HG02852 (cell line): ENCODE data around the gene PCDHGB1.
"Not testable (repeated sequence)": the region's sequence is repeated elsewhere in the genome, so short reads cannot be mapped to it uniquely, and the experiment has no call there.

ENCODE experiments used
- ATAC-seq: cut with Tn5 transposase; IDR thresholded peaks from one replicate; pipeline ENCODE4 v1.9.1; 2021; ENCODE audit warnings: mild to moderate bottlenecking, moderate library complexity; ENCODE audit not compliant: unreplicated experiment

Gene PCDHGB1

GRCh38 chr5:141349917-141350619, at the start of gene PCDHGB1:
Gene PCDHGB1, plus strand, starts transcription at chr5:141350099. Its CDS starts 162 bp downstream, at chr5:141350261.
- no peak for ATAC-seq

DNA sequence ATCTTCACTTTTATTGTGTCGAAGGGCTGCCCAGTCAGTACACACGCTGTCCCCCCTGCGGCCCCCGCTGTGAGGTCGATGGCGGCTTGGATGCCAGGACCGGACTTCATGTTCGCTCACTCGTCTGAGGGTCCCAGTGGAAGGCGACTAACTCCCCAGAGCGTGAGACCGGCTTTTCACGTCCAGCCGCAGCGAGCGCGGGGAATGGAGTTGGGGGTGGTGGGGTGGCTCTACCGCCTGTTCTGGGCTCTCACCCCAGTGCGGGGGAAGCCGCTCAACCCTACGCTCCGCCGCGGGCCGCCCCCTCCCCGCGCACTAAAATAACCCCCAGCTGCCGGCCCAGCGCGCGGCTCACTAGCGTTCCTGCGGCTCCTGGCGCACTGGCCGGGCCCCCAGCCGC, 46.1 kb upstream of the PCDHGB1 start, which contains the start of gene SLC25A2:
TSS of gene SLC25A2 (minus strand) at position 294 of the 400 bp plus-strand sequence. CDS start at position 110, 184 bp downstream.
- no peak for ATAC-seq

GRCh38 chr5:141306630-141307029, 43.3 kb upstream of the PCDHGB1 start:
- ATAC-seq, result no peak

GRCh38 chr5:141313711-141314110, 36.2 kb upstream of the PCDHGB1 start:
- no peak for ATAC-seq

DNA sequence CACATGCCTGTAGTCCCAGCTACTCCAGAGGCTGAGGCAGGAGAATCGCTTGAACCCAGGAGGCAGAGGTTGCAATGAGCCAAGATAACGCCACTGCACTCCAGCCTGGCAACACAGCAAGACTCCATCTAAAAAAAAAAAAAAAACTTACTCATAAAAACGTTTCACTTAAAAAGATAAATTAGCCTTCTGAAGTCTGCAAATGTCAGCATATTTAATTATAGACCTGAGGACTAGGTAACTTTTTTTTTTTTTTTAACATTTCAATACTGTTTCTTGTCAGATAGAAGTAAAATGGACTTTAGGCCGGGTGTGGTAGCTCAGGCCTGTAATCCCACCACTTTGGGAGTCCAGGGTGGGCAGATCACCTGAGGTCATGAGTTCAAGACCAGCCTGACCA, 32.9 kb upstream of the PCDHGB1 start:
- not testable (repeated sequence) for ATAC-seq

- no peak for ATAC-seq
These were observed 30.7 kb upstream of the PCDHGB1 start for GRCh38 chr5:141319202-141319601.

DNA sequence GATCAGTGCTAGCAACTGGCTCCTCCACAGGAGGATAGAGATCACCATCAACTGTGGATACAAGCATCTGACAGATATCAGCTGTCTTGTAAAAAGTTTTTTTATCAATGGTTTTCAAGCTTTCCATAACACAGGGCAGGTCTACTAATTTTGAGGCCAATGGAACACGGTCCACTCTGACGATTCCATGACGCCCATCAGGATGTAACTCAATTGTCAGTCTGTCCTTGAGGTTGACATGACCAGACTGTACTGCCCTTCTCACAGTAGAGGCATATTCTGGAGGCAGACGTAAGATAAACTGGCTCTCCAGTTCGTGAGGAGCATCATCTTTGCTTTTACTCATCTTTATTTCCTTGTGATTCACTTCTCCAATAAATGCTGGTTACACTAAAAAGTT, 30.2 kb upstream of the PCDHGB1 start:
- ATAC-seq, result no peak

- ATAC-seq, result peak; percentile 92
These were observed 29.4 kb upstream of the PCDHGB1 start, which contains the start of gene TAF7 for GRCh38 chr5:141320225-141321169. Gene TAF7, minus strand, starts transcription at chr5:141320784. Its CDS starts 740 bp downstream, at chr5:141320044.

GRCh38 chr5:141322261-141322660, 27.6 kb upstream of the PCDHGB1 start:
- ATAC-seq, result peak; percentile 13

- peak; percentile 80 for ATAC-seq
These were observed 23.6 kb upstream of the PCDHGB1 start for GRCh38 chr5:141326088-141326854.

- ATAC-seq, result no peak
These were observed 21.7 kb upstream of the PCDHGB1 start for GRCh38 chr5:141328231-141328630.

GRCh38 chr5:141330299-141331080, 19.4 kb upstream of the PCDHGB1 start, which contains the start of gene PCDHGA1:
Gene PCDHGA1, plus strand, starts transcription at chr5:141330514.
- ATAC-seq, result no peak

- not testable (repeated sequence) for ATAC-seq
These were observed 17.3 kb upstream of the PCDHGB1 start for GRCh38 chr5:141332571-141332970.

DNA sequence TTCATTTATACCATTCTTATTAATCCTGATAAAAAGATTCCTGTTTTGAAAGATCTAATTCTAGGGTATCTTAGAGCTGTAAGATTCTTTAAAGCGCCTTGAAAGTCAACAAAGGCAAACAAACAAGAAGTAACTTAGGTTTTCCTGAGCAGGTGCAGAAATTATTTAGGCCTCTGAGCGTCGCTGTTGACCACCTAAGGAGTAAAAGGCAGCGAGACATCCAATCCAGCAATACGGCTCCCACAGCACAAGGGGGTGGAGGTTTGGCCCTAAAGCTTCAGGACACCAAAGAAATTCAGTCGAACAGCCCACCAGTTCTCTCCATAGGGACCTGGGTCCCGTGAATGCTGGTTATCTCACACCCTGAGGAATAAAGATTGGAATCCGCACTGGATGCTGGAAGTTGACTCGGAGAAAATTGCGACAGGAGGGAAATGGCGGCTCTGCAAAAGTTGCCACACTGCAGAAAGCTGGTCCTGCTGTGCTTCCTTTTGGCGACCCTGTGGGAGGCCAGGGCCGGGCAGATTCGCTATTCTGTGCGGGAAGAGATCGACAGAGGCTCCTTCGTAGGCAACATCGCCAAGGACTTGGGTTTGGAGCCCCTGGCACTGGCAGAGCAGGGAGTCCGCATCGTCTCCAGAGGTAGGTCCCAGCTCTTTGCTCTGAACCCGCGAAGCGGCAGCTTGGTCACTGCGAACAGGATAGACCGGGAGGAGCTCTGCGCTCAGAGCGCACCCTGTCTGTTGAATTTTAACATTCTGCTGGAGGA, 11.2 kb upstream of the PCDHGB1 start, which contains the start of gene PCDHGA2:
TSS of gene PCDHGA2 (plus strand) at position 223 of the 769 bp plus-strand sequence.
- no peak for ATAC-seq

- not testable (repeated sequence) for ATAC-seq
These were observed 9.0 kb upstream of the PCDHGB1 start for GRCh38 chr5:141340781-141341354.

GRCh38 chr5:141342773-141343172, 7.1 kb upstream of the PCDHGB1 start:
- no peak for ATAC-seq

- ATAC-seq, result no peak
These were observed 6.5 kb upstream of the PCDHGB1 start, which contains the start of gene PCDHGA3 for GRCh38 chr5:141343242-141343952. Gene PCDHGA3, plus strand, starts transcription at chr5:141343829. Its CDS starts 205 bp downstream, at chr5:141344034.

DNA sequence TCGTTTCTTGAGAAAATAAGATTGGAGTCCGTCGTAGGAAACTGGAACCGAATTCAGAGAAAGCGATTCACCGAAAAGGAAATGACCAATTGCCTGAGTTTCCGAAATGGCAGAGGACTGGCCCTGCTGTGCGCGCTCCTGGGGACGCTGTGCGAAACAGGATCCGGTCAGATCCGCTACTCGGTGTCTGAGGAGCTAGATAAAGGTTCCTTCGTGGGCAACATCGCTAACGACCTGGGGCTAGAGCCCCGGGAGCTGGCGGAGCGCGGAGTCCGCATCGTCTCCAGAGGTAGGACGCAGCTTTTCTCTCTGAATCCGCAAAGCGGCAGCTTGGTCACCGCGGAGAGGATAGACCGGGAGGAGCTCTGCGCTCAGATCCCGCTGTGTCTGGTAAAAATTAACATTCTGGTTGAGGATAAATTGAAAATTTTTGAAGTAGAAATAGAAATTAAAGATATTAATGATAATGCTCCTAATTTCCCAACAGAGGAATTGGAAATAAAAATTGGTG, 5.9 kb upstream of the PCDHGB1 start:
- ATAC-seq, result no peak
